22Rv1 (cell line): ENCODE data around the gene FKBP2.

Experiments used
- H3K27ac ChIP-seq: fragments of 450-650 bp; 2 replicates; pipeline ENCODE4 v1.5.1; 2017
- CTCF ChIP-seq: fragments of 450-650 bp; IDR thresholded peaks from 2 replicates; pipeline ENCODE4 v1.5.1; 2017; ENCODE audit warnings: mild to moderate bottlenecking
- ZFX ChIP-seq: fragments of 450-650 bp; IDR thresholded peaks from 2 replicates; pipeline ENCODE4 v1.6.1; 2017; ENCODE audit warnings: antibody characterized with exemption, borderline replicate concordance

The FKBP2 gene

GRCh38 chr11:64240435-64241240, at the start of gene FKBP2:
FKBP2 (plus strand) TSS chr11:64241095; CDS start chr11:64242388, 1,293 bp downstream.
- TF ChIP-seq CTCF: no peak
- no peak for TF ChIP-seq ZFX

GRCh38 chr11:64192434-64192833, 48.5 kb upstream of the FKBP2 start:
- no peak overlapping the region for H3K27ac ChIP-seq
- TF ChIP-seq ZFX (no peak), CTCF (no peak)

More at GRCh38 chr11:64240435-64241240, at the start of gene FKBP2:
- peak within 1 kb of the TSS; percentile 97 for H3K27ac ChIP-seq

- no peak overlapping the region for H3K27ac ChIP-seq
- no peak for TF ChIP-seq CTCF
- no peak for TF ChIP-seq ZFX
Measured at GRCh38 chr11:64196626-64197025, 44.3 kb upstream of the FKBP2 start.

- no peak for TF ChIP-seq ZFX
- no peak for TF ChIP-seq CTCF
- H3K27ac ChIP-seq: no peak overlapping the region
Measured at GRCh38 chr11:64198511-64198910, 42.4 kb upstream of the FKBP2 start.

GRCh38 chr11:64201543-64201942, 39.4 kb upstream of the FKBP2 start:
- TF ChIP-seq CTCF (no peak), ZFX (no peak)
- H3K27ac ChIP-seq: 0 out of 2 replicates have a peak overlapping the region, but pooled peaks have one; percentile 12

- peak overlapping the region; percentile 40; the same call in 1 of the 2 replicates for H3K27ac ChIP-seq
- TF ChIP-seq ZFX (no peak), CTCF (no peak)
Measured at GRCh38 chr11:64202992-64203391, 37.9 kb upstream of the FKBP2 start.

- no peak for TF ChIP-seq ZFX
- TF ChIP-seq CTCF: no peak
- H3K27ac ChIP-seq: peak overlapping the region; percentile 40
Measured at GRCh38 chr11:64203421-64204079, 37.3 kb upstream of the FKBP2 start.
